Gastroesophageal sphincter (tissue), 3 donors: ENCODE measurements around the gene LSP1.

Experiments used
- POLR2A ChIP-seq, 2 donors: fragments of 450-650 bp; IDR thresholded peaks; one replicate each; pipeline ENCODE4 v1.6.1; 2017; ENCODE audit warnings: antibody characterized with exemption in 2 of 2, mild to moderate bottlenecking in 2 of 2, moderate library complexity in 1 of 2
- TF ChIP-seq, protein P1 (sequence below), 4 experiments: fragments of 200-600 bp in 2 of 4; fragments of 450-650 bp in 2 of 4; sonication (generic) in 1 of 4; IDR thresholded peaks; one replicate each; pipeline ENCODE4 v1.5.1; 2017 to 2019; ENCODE audit warnings: antibody characterized with exemption in 4 of 4, mild to moderate bottlenecking in 2 of 4, moderate library complexity in 2 of 4

DNA sequence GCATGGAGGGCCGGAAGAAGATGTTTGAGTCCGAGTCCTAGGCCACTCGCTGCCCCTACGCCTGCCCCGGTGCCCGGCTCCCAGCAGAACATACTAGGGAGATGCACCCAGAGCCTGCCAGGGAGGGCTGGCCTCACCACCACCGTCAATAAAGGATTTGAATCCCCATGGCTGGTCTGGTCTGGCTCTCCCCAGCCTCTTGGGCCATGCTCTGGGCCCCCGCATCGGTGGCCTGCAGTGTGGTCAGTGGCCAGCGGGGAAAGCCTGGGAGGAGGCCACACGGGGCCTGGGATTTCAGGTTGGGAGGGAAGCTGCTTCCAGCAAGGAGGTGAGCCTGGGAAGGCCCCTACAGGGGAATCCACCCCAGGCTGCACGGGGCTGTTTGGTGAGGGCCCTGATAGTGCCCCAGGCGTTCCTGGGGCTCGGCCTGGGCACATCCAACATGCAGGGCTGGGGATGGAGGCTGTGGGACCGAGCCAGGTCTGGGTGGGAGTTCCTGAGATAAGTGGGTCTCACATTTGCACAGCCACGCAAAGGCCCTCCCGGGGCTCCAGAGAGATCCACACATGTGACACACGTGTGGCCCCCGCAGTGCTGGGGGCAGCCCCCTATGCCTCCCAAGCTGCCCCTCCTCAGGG, 11.3 kb upstream of the LSP1 start:
- TF ChIP-seq, protein P1, sequence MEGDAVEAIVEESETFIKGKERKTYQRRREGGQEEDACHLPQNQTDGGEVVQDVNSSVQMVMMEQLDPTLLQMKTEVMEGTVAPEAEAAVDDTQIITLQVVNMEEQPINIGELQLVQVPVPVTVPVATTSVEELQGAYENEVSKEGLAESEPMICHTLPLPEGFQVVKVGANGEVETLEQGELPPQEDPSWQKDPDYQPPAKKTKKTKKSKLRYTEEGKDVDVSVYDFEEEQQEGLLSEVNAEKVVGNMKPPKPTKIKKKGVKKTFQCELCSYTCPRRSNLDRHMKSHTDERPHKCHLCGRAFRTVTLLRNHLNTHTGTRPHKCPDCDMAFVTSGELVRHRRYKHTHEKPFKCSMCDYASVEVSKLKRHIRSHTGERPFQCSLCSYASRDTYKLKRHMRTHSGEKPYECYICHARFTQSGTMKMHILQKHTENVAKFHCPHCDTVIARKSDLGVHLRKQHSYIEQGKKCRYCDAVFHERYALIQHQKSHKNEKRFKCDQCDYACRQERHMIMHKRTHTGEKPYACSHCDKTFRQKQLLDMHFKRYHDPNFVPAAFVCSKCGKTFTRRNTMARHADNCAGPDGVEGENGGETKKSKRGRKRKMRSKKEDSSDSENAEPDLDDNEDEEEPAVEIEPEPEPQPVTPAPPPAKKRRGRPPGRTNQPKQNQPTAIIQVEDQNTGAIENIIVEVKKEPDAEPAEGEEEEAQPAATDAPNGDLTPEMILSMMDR (IDR thresholded peaks at IDR 0.05): no peak
- TF ChIP-seq POLR2A (IDR thresholded peaks at IDR 0.05): no peak
